ENCODE results near the gene FNDC3B.

GRCh38 chr3:172125053-172125452 is 85.7 kb downstream of the FNDC3B start:
- TF ChIP-seq, protein P1, sequence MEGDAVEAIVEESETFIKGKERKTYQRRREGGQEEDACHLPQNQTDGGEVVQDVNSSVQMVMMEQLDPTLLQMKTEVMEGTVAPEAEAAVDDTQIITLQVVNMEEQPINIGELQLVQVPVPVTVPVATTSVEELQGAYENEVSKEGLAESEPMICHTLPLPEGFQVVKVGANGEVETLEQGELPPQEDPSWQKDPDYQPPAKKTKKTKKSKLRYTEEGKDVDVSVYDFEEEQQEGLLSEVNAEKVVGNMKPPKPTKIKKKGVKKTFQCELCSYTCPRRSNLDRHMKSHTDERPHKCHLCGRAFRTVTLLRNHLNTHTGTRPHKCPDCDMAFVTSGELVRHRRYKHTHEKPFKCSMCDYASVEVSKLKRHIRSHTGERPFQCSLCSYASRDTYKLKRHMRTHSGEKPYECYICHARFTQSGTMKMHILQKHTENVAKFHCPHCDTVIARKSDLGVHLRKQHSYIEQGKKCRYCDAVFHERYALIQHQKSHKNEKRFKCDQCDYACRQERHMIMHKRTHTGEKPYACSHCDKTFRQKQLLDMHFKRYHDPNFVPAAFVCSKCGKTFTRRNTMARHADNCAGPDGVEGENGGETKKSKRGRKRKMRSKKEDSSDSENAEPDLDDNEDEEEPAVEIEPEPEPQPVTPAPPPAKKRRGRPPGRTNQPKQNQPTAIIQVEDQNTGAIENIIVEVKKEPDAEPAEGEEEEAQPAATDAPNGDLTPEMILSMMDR (IDR thresholded peaks at IDR 0.05 in 8 of 11, conservative IDR thresholded peaks at IDR 0.05 in 3 of 11) = no peak
- TF ChIP-seq POLR2A (IDR thresholded peaks at IDR 0.05) = no peak
